Cardiac fibroblast (primary cell): ENCODE data around the gene FNDC3B.
A peak's percentile ranks its signal among the peaks of the same experiment; 100 is the strongest.

Experiments
- DNase-seq, 2 donors: peaks; one replicate each; pipeline versions ENCODE4 v3.0.0 to v3.0.0-alpha.2; 2010; ENCODE audit warnings: low read depth in 2 of 2
- H3K4me3 ChIP-seq, 2 donors: replicated peaks in 1 of 2; 1 replicate in 1 of 2; 2 replicates in 1 of 2; pipeline ENCODE4 v1.5.1; 2011; ENCODE audit warnings: low read depth in 2 of 2, low read length in 2 of 2, mild to moderate bottlenecking in 2 of 2, moderate library complexity in 1 of 2
- TF ChIP-seq, protein P1 (sequence below): IDR thresholded peaks from one replicate; pipeline ENCODE4 v1.5.1; 2011; ENCODE audit warnings: low read depth, mild to moderate bottlenecking, low read length, inconsistent platforms

The FNDC3B gene

DNA sequence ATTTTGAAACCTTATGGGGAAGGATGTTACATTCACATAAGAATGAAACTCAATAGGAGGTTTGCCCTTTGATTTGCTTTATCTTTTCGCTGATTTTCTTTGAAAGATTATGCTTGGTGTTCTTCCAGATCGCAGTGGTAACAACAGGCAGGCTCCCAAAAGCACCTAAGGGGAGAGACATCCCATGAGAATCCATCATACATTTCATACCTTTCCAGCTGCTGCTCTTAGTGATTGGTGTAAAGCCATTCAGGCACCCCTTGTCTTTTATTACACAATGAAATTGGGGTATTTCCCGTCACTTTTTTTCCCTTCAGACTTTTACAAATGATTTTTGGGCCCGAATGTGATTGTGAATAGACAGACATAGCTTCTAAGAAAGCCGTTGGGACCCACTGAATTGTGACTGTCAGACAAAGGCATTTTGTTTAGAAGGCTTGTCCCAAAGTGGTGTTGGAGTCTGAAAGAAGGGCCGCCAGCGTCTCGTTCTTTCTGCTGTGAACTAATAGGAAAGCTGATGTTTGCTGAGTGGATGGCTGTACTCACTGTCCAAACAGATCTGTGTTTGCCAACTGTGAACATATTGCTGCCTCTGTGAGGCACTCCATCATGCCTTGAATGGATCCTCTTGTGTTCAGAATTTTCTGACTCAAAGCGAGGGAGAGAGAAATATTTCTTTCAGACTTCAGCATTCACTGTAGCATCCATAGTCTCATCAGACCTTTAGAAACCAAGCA, 164.3 kb downstream of the FNDC3B start:
- TF ChIP-seq, protein P1, sequence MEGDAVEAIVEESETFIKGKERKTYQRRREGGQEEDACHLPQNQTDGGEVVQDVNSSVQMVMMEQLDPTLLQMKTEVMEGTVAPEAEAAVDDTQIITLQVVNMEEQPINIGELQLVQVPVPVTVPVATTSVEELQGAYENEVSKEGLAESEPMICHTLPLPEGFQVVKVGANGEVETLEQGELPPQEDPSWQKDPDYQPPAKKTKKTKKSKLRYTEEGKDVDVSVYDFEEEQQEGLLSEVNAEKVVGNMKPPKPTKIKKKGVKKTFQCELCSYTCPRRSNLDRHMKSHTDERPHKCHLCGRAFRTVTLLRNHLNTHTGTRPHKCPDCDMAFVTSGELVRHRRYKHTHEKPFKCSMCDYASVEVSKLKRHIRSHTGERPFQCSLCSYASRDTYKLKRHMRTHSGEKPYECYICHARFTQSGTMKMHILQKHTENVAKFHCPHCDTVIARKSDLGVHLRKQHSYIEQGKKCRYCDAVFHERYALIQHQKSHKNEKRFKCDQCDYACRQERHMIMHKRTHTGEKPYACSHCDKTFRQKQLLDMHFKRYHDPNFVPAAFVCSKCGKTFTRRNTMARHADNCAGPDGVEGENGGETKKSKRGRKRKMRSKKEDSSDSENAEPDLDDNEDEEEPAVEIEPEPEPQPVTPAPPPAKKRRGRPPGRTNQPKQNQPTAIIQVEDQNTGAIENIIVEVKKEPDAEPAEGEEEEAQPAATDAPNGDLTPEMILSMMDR: no peak
- peak in 1 of 2 donors; percentile 38 for DNase-seq
- H3K4me3 ChIP-seq: no peak overlapping the region

DNA sequence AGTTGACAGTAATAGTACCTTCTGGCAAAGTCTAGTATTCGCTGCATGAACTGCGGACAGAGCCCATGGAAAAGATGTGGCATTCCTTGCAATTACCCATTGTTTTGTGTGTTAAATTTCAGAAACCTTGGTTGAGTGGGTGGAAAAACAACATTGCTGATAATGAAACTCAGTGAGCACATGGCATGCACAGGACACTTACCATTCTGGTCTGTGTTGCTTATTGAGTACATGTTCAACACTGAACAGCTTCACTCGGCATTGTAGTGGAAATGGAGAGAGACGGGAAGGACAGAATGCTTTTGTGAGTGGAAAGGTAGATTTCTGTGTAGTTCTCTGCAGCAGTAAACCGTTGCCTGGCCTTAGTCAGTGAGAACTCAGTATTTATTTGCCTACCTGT, 165.3 kb downstream of the FNDC3B start:
- TF ChIP-seq, protein P1: no peak
- H3K4me3 ChIP-seq: no peak overlapping the region

DNA sequence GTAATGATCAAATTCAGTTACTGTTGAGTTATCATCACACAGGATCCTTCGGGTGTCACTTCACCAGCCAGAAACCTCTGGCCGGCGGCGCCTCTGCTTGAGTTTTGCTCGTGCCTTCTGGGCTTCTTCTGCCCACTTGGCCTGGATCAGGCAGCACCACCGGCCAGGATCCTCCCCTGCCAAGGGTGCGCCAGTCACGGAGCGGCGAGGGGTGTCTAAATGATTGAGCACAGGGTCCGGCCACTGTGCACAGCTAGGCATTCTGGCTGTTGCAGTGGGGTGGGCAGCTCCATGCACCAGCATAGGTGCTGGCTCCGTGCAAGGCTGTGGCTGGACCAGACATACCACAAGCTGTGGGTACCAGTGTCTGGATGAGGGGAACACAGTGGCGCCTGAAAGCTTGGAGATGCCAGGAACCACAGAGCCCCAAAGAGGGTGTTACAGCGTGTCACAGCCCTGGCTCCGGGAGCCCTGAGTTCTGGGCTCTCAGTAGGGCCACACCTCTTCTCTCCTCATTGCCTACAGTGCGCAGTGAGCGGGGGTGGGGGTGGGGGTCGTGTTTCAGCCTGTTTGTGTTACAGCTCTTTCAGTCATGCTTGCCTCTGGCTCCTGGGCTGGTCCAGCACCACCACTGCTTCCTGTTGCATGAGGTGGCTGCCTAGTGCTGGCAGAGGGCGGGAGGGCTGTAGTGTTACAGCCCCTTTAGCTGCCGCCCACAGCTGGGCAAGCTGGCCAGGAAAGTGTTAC, 169.4 kb downstream of the FNDC3B start:
- TF ChIP-seq, protein P1: no peak
- DNase-seq: no peak
- no peak overlapping the region for H3K4me3 ChIP-seq

More for the DNA sequence above, 165.3 kb downstream of the FNDC3B start:
- DNase-seq: peak in 1 of 2 donors; percentile 33

DNA sequence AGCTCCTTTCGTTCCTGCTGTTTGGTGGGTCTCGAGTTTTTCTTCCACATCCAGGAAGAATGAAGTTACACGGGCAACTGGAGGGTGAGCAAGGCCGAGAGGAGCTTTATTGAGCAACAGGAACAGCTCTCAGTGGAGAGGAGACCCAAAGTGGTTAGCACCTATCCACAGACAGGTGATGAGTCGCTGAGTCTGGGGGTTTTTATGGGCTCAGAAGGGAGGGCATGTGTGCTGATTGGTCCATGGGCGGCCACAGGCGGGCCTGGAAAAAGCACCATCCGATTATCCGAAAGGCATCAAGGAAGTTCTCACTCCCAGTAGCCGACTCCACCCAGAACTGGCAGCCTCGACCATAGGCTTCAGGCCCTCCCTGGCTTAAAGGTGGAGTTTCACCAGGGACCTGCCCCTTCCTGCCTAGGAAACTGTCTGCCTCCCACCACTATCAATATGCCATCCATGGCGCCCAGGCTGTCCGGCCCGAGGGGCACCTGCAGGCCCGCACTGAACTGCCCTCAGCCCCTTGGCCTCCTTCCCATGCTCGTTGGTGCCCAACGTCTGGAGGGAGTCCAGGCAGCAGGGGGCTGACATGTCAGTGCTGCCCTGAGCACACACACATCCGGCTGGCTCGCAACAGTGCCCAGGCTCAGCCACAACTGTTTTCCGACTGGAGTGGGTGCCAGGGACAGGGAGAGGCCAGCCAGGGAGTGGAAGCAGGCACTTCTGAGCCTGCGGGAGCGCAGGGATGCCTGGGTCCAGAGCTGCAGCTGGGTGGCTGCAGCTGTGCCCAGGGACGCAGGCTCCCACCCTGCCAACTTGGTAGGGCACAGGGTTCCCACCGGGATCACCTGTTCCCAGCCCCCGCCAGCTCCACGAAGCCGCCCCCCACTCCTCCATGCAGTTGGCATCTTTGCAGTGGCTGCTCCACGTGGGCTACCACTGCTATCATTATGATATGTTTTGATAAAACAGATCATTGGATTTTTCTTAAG, 170.2 kb downstream of the FNDC3B start:
- no peak overlapping the region for H3K4me3 ChIP-seq
- DNase-seq: no peak
- TF ChIP-seq, protein P1: no peak

DNA sequence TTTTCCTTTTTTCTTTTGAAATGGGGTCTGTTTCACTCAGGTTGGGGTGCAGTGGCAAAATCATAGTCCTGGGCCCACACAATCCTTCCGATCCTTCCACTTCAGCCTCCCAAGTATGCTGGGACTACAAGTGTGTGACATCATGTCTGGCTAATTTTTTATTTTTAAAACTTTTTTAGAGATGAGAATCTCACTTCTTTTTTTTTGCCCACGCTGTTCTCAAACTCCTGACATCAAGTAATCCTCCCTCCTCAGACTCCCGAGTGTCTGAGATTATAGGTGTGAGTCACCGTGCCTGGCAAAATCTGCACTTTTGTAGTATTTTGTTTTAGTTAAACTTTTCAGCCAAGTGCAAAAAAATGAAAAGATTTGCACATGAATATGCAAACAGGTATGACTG, 171.0 kb downstream of the FNDC3B start:
- TF ChIP-seq, protein P1: no peak
- H3K4me3 ChIP-seq: no peak overlapping the region
- DNase-seq: peak; percentile 53 to 67

DNA sequence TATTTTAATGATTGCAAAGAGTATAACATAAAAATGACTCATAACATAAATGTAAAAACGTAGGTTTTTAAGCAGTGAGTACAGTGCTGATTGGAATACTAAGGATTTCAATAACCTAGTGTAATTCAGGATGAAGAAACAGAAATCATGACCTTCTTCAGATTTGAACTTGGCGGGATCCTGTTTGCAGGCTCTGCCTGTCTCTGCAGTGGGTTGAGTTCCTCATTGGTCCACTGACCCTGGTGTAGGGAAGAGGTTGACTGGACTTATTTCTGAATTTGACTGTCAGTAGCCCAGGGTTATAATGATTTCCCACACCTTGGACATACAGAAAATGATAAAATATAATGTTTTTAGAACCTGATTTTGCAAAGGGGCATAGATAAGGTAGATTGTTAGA, 171.7 kb downstream of the FNDC3B start:
- DNase-seq: no peak
- TF ChIP-seq, protein P1: no peak
- no peak overlapping the region for H3K4me3 ChIP-seq
